HUES48 (cell line): Measurements from ENCODE around the gene SDK1.

Source experiments
- H3K27ac ChIP-seq: one replicate; pipeline ENCODE4 v1.7.0; 2013; ENCODE audit warnings: low read depth, low read length, inconsistent platforms
- H3K27me3 ChIP-seq: 2 replicates; pipeline ENCODE4 v1.6.1; 2013; ENCODE audit warnings: mild to moderate bottlenecking, low read length; ENCODE audit not compliant: control insufficient read depth, insufficient read depth
- H3K36me3 ChIP-seq: 2 replicates; pipeline ENCODE4 v1.6.1; 2013; ENCODE audit warnings: low read length; ENCODE audit not compliant: control insufficient read depth, insufficient read depth
- H3K4me1 ChIP-seq: 2 replicates; pipeline ENCODE4 v1.6.1; 2013; ENCODE audit warnings: mild to moderate bottlenecking, low read length; ENCODE audit not compliant: control insufficient read depth, insufficient read depth
- H3K4me3 ChIP-seq: 2 replicates; pipeline ENCODE4 v1.5.1; 2013; ENCODE audit warnings: mild to moderate bottlenecking, low read depth, low read length
- H3K9ac ChIP-seq: 2 replicates; pipeline ENCODE4 v1.6.1; 2013; ENCODE audit warnings: mild to moderate bottlenecking, low read depth, low read length, moderate library complexity
- H3K9me3 ChIP-seq: 2 replicates; pipeline ENCODE4 v1.6.1; 2013; ENCODE audit warnings: low read length; ENCODE audit not compliant: control insufficient read depth, insufficient read depth

The SDK1 gene

DNA sequence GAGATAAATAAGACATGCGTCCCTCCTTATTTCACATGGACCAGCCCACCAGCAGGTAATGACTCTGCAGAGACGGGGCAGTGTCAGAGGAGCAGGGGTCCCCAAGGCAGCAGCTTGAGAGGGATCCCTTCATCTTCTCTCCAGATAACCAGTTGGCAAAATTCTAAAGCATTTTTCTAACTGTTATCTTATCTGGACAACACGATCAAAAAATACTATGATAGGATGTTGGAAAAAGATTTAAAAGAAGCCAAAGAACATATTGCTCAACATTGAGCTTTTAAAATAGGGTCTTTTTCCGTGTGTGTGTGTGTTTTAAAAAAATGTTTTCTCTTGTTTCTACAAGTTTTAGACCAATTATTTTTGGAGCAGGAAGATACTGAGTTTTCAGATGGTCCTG lies 641.2 kb downstream of the SDK1 start:
- H3K27me3 ChIP-seq: no peaks in the 10 kb centered on the region
- no peak overlapping the region for H3K9ac ChIP-seq
- H3K9me3 ChIP-seq: no peaks in the 10 kb centered on the region
- no peak overlapping the region for H3K4me3 ChIP-seq
- H3K27ac ChIP-seq: no peak overlapping the region
- no peaks in the 10 kb centered on the region for H3K36me3 ChIP-seq
- peaks cover 5% of the 10 kb centered on the region; the same call in 1 of the 2 replicates for H3K4me1 ChIP-seq

DNA sequence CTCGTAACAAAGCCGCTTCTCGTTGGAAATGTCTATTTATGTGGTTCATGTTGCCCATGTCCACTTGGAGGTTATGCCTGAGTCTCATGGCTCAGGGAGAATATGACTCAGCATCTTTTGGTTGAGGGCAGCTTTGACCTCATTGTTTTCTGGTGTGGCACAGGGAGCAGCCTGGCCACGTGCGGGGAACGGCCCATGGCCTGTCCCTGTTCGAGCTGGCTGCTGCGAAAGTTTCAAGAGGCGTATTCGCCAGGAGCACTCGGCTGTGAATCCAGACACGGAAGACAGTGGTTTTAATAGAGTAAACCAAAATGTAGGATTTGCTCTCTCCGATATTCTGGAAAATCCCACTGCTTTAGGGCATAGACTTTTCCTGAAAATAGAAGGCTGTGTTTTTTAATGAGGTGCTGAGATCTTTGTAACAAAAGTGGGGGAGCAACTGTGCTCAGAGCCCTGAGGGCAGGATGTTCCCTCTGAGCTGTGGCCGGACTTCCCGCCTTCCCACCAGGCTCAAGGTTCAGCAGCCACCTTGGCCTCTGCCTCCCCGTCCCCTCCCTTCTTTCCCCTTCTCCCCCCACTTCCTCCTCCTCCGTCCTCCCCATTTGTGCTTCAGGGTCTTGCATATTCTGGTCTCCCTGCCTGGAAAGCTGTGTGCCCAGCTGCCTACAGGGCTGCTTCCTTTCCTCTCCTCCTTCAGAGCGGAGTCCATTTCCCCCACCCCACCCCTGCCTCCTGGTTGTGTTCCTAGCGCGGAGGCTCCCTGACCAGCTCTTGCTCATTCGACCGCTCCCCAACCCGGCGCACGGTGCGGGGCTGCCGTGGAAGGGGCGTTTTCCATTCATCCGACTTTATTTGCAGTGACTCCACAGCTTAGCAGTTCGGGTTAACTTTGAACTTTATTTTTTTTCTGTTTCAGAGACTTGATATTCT lies 642.0 kb downstream of the SDK1 start:
- peaks cover 5% of the 10 kb centered on the region; the same call in 1 of the 2 replicates for H3K4me1 ChIP-seq
- H3K9me3 ChIP-seq: no peaks in the 10 kb centered on the region
- H3K27ac ChIP-seq: no peak overlapping the region
- no peaks in the 10 kb centered on the region for H3K27me3 ChIP-seq
- no peak overlapping the region for H3K9ac ChIP-seq
- H3K4me3 ChIP-seq: no peak overlapping the region
- no peaks in the 10 kb centered on the region for H3K36me3 ChIP-seq

DNA sequence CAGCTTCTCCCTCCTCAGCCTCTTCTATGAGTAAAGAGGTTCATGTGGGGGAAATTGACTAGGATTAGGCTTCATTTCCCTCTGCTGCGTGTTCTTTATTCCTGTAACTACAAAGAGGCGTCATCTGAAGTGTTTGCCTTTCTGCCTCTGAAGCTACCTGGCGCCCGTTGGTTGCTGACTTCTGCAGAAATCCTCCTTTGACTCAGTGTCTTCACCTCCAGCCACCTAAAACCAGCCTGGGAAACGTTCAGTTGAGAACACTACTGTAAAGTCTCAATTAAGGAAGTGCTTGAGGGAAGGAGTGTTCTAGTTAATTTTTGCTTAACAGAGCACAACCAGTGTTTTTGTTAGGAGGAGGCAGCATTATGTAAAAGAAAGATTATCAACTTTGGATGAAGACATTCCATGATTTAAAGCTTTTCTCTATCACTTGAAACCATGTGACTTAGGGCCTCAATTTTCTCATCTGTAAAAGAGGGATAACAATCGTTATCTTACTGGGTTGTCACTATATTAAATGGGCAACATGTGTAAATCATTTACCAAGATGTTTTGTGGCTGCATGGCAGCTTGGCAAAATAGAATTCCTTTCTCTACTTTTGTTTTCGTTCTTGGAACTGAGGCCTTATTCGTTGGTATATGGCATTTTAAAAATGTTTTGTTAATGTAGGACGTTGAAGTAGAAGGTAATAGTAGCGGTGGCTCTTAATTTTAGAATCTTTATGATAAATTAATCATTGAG lies 642.9 kb downstream of the SDK1 start:
- Histone ChIP-seq H3K4me3 (no peak overlapping the region), H3K27ac (no peak overlapping the region), H3K4me1 (peaks cover 5% of the 10 kb centered on the region; the same call in 1 of the 2 replicates), H3K9me3 (no peaks in the 10 kb centered on the region), H3K36me3 (no peaks in the 10 kb centered on the region), H3K9ac (no peak overlapping the region), H3K27me3 (no peaks in the 10 kb centered on the region)

GRCh38 chr7:3949242-3949640 lies 648.2 kb downstream of the SDK1 start:
- no peaks in the 10 kb centered on the region for H3K4me1 ChIP-seq
- no peaks in the 10 kb centered on the region for H3K36me3 ChIP-seq
- no peak overlapping the region for H3K9ac ChIP-seq
- H3K4me3 ChIP-seq: no peak overlapping the region
- H3K9me3 ChIP-seq: no peaks in the 10 kb centered on the region
- H3K27ac ChIP-seq: no peak overlapping the region
- no peaks in the 10 kb centered on the region for H3K27me3 ChIP-seq

DNA sequence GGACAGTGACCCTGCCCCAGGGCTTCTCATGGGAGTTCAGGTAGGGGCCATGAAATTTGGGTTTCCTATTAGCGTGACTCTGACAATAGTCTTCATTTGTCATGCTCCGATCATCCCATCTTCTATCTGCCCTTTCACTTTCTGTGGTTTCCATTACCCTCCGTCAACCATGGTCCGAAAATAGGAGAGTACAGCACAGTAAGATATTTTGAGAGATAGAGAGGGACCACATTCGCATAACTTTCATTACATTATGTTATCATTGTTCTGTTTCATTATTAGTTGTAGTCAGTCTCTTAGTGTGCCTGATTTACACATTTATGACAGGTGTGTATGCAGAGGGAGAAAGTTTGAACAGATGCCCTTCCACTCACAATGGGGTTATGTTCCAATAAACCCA lies 649.2 kb downstream of the SDK1 start:
- Histone ChIP-seq H3K4me3 (no peak overlapping the region), H3K4me1 (no peaks in the 10 kb centered on the region), H3K27ac (no peak overlapping the region), H3K9me3 (no peaks in the 10 kb centered on the region), H3K27me3 (no peaks in the 10 kb centered on the region), H3K36me3 (no peaks in the 10 kb centered on the region), H3K9ac (no peak overlapping the region)

DNA sequence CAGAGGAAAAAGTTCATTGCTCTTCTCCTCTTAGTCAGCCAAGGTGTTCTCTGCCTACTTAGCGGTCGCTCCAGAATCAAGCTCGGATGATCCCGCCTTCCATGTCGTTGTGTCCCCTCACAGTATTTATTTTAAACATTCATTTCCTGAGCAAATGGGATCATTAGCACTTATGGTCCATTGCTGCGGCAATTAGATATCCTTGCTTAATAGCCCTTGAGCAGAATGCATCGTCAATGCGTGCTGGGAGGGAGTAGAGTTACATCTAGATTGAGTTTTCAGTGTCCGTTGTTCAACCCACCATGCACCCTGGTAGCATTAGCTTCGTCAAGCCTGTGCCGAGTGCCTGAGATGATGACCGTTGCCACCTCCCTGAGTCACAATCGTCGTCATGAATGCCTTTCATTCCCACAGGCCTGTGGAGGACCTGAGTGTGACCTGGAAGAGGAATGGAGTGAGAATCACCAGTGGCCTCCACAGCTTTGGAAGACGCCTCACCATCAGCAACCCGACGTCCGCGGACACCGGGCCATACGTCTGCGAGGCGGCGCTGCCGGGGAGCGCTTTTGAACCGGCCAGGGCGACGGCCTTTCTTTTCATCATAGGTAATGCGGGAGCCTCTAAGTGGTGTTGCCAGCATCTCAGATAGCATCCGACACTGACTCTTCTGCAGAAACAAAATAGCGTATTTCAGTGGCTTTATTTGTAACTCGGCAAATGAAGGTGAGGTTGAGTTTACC lies 650.4 kb downstream of the SDK1 start:
- Histone ChIP-seq H3K9me3 (no peaks in the 10 kb centered on the region), H3K36me3 (no peaks in the 10 kb centered on the region), H3K4me3 (no peak overlapping the region), H3K4me1 (no peaks in the 10 kb centered on the region), H3K27me3 (no peaks in the 10 kb centered on the region), H3K27ac (no peak overlapping the region), H3K9ac (no peak overlapping the region)

- no peaks in the 10 kb centered on the region for H3K27me3 ChIP-seq
- no peaks in the 10 kb centered on the region for H3K4me1 ChIP-seq
Observed at GRCh38 chr7:3953133-3953532, 652.1 kb downstream of the SDK1 start.

GRCh38 chr7:3953946-3954345 lies 652.9 kb downstream of the SDK1 start:
- Histone ChIP-seq H3K27ac (no peak overlapping the region), H3K9me3 (no peaks in the 10 kb centered on the region), H3K4me3 (no peak overlapping the region), H3K36me3 (no peaks in the 10 kb centered on the region), H3K4me1 (no peaks in the 10 kb centered on the region), H3K9ac (no peak overlapping the region), H3K27me3 (no peaks in the 10 kb centered on the region)

More at GRCh38 chr7:3953133-3953532, 652.1 kb downstream of the SDK1 start:
- Histone ChIP-seq H3K27ac (no peak overlapping the region), H3K9me3 (no peaks in the 10 kb centered on the region), H3K36me3 (no peaks in the 10 kb centered on the region), H3K9ac (no peak overlapping the region), H3K4me3 (no peak overlapping the region)

DNA sequence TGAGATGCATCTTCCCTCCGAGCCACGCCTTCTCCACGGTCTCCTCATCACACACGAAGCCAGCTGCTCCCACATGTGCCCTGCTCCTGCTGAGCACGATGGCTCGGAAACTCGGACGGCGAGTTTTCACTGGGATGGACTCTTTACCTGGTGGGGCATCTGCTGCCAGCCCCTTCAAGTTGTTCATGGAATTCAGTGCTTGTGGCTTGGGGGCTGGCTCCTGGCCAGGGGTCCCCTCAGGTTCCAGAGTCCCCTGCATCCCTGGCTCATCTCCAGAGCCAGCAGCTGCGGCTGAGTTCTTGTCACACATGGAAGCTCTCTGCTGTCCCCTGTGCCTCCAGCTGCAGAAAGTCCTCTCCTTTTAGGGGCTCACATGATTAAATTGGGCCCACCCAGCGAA lies 654.0 kb downstream of the SDK1 start:
- Histone ChIP-seq H3K4me3 (no peak overlapping the region), H3K36me3 (no peaks in the 10 kb centered on the region), H3K9me3 (no peaks in the 10 kb centered on the region), H3K27ac (no peak overlapping the region), H3K27me3 (no peaks in the 10 kb centered on the region), H3K9ac (no peak overlapping the region), H3K4me1 (no peaks in the 10 kb centered on the region)

GRCh38 chr7:3955751-3956696 lies 655.0 kb downstream of the SDK1 start:
- Histone ChIP-seq H3K27me3 (no peaks in the 10 kb centered on the region), H3K9ac (no peak overlapping the region), H3K4me1 (no peaks in the 10 kb centered on the region), H3K4me3 (no peak overlapping the region), H3K27ac (no peak overlapping the region), H3K36me3 (no peaks in the 10 kb centered on the region), H3K9me3 (no peaks in the 10 kb centered on the region)
